Mesendoderm (in vitro differentiated cells): Measurements from ENCODE around the gene S100P.

ENCODE experiments used
- DNase-seq: peaks from one replicate; pipeline ENCODE4 v3.0.0; 2013
- H2AK5ac ChIP-seq: 2 replicates; pipeline ENCODE4 v1.6.1; 2013; ENCODE audit warnings: low read length, inconsistent platforms
- H2BK120ac ChIP-seq: 2 replicates; pipeline ENCODE4 v1.6.1; 2013; ENCODE audit warnings: low read depth, mild to moderate bottlenecking, low read length, moderate library complexity, mixed read lengths
- H2BK15ac ChIP-seq: replicated peaks from 2 replicates; pipeline ENCODE4 v1.6.1; 2013; ENCODE audit warnings: low read depth, mild to moderate bottlenecking, moderate library complexity
- H2BK5ac ChIP-seq: 2 replicates; pipeline ENCODE4 v1.6.1; 2013; ENCODE audit warnings: low read length, inconsistent platforms
- H3K18ac ChIP-seq: 2 replicates; pipeline ENCODE4 v1.6.1; 2013; ENCODE audit warnings: mild to moderate bottlenecking, low read length, mixed read lengths
- H3K23ac ChIP-seq: one replicate; pipeline ENCODE4 v1.6.1; 2013; ENCODE audit warnings: low read length
- H3K27ac ChIP-seq: 2 replicates; pipeline ENCODE4 v1.5.1; 2013; ENCODE audit warnings: low read depth, mild to moderate bottlenecking, inconsistent platforms, low read length, moderate library complexity
- H3K27me3 ChIP-seq: 2 replicates; pipeline ENCODE4 v1.6.1; 2013; ENCODE audit warnings: low read length, control low read depth, mild to moderate bottlenecking, inconsistent platforms; ENCODE audit not compliant: insufficient read depth, poor library complexity
- H3K36me3 ChIP-seq: 2 replicates; pipeline ENCODE4 v1.6.1; 2013; ENCODE audit warnings: low read length, inconsistent platforms; ENCODE audit not compliant: control insufficient read depth, insufficient read depth
- H3K4ac ChIP-seq: one replicate; pipeline ENCODE4 v1.6.1; 2013; ENCODE audit warnings: low read depth, mild to moderate bottlenecking, low read length, moderate library complexity
- H3K4me1 ChIP-seq: 2 replicates; pipeline ENCODE4 v1.6.1; 2013; ENCODE audit warnings: low read depth, low read length, inconsistent platforms; ENCODE audit not compliant: control insufficient read depth
- H3K4me2 ChIP-seq: 2 replicates; pipeline ENCODE4 v1.6.1; 2013; ENCODE audit warnings: low read length
- H3K4me3 ChIP-seq: 2 replicates; pipeline ENCODE4 v1.5.1; 2013; ENCODE audit warnings: mild to moderate bottlenecking, low read length
- H3K56ac ChIP-seq: one replicate; pipeline ENCODE4 v1.6.1; 2013; ENCODE audit warnings: low read length
- H3K79me1 ChIP-seq: 2 replicates; pipeline ENCODE4 v1.6.1; 2013; ENCODE audit warnings: low read length, inconsistent platforms
- H3K79me2 ChIP-seq: 2 replicates; pipeline ENCODE4 v1.6.1; 2013; ENCODE audit warnings: mild to moderate bottlenecking, low read length; ENCODE audit not compliant: control insufficient read depth, insufficient read depth
- H3K9ac ChIP-seq: 2 replicates; pipeline ENCODE4 v1.6.1; 2013; ENCODE audit warnings: low read length, inconsistent platforms
- H4K5ac ChIP-seq: one replicate; pipeline ENCODE4 v1.6.1; 2013; ENCODE audit warnings: low read length
- H4K8ac ChIP-seq: one replicate; pipeline ENCODE4 v1.6.1; 2013; ENCODE audit warnings: low read depth, mild to moderate bottlenecking, control low read depth, low read length, moderate library complexity
- WGBS: extraction: QIAGEN DNeasy Blood & Tissue Kit; methylation state at CpG from one replicate; pipeline ENCODE4 v1.1.7; 2013; ENCODE audit warnings: low lambda C conversion rate, missing lambda C conversion rate; ENCODE audit not compliant: insufficient coverage; ENCODE audit errors: extremely low coverage; 5-methylcytosine and 5-hydroxymethylcytosine counted together

The S100P gene

DNA sequence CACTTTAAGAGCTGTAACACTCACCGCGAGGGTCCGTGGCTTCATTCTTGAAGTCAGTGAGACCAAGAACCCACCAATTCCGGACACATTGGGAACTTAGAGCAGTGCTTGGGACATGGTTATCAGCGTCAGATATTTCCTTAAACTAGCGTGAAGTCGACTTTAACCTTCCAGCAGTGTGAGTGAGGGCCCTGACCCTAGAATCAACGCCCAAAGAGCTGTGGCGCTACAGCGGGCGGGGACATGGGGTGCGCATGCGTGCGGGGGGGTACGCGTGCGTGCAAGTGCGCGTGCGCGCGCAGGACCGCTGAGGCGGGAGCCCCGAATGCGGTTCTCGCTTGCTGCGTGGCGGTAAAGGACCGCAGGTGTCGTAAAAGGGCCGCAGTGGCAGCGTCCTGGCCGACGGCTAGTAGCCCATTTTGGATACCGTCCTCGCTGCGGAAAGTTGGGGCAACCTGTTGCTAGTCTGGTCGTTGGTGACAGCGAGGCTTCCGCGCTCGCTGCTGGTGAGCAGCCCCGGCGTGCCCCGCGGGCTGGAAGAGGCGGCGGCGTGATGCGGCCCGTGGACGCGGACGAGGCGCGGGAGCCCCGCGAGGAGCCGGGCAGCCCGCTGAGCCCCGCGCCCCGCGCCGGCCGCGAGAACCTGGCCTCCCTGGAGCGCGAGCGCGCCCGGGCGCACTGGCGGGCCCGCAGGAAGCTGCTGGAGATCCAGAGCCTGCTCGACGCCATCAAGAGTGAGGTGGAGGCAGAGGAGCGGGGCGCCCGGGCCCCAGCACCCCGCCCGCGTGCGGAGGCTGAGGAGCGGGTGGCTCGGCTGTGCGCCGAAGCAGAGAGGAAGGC, 19.8 kb upstream of the S100P start:
- no peak overlapping the region for H4K5ac ChIP-seq
- H3K23ac ChIP-seq, result no peak overlapping the region
- peak overlapping the region; percentile 58 for H3K4ac ChIP-seq
- H3K56ac ChIP-seq, result peak overlapping the region; percentile 86
- H3K9ac ChIP-seq, result peak overlapping the region; percentile 75
- H3K36me3 ChIP-seq, result peaks cover 3% of the 10 kb centered on the region
- no peak overlapping the region for H2AK5ac ChIP-seq
- H4K8ac ChIP-seq, result no peak overlapping the region
- WGBS, result no CpG with 5 or more reads among the region's 89 CpGs
- H2BK5ac ChIP-seq, result no peak overlapping the region
- DNase-seq, result peak; percentile 97
- H3K4me2 ChIP-seq, result peak overlapping the region; percentile 44
- no peak overlapping the region for H2BK120ac ChIP-seq
- no peak overlapping the region for H2BK15ac ChIP-seq
- peak overlapping the region; percentile 47 for H3K27ac ChIP-seq
- H3K18ac ChIP-seq, result peak overlapping the region; percentile 81
- H3K79me1 ChIP-seq, result peaks cover 22% of the 10 kb centered on the region
- H3K27me3 ChIP-seq, result no peaks in the 10 kb centered on the region
- peaks cover 17% of the 10 kb centered on the region for H3K79me2 ChIP-seq
- H3K4me3 ChIP-seq, result peak overlapping the region; percentile 67
- peaks cover 4% of the 10 kb centered on the region for H3K4me1 ChIP-seq

DNA sequence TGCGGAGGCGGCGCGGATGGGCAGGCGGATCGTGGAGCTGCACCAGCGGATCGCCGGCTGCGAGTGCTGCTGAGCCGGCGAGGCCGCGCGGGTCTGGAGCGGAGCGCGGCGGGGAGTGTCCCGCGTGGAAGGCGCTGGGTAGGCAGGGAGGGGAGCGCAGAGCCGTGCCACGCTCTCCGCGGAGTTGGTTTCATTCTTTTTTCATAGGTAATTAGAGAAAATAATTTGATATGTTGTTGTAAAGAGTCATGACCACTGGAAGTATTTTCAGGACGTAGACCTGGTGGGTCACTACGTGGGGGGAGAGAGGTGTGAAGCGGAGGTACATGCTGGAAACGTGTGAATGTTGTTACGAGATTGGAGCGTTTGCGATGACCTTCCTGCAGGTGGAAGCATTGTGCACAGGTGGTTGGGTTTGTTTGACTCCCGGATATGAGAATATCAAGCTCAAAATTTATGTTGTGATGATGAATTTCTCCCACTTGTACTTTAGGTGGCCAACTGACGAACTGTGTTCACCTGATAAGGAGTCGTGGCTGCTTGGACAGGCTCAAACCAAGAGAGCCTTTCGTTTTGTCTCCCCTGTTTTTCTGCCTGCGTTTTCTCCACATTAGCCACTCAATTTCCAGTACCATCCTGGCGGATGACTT, 19.1 kb upstream of the S100P start:
- no peak overlapping the region for H2BK5ac ChIP-seq
- peak; percentile 71 for DNase-seq
- peak overlapping the region; percentile 67 for H3K4me3 ChIP-seq
- H3K79me1 ChIP-seq, result peaks cover 22% of the 10 kb centered on the region
- WGBS, result no CpG with 5 or more reads among the region's 40 CpGs
- H3K36me3 ChIP-seq, result peaks cover 3% of the 10 kb centered on the region
- H2BK120ac ChIP-seq, result no peak overlapping the region
- H3K27ac ChIP-seq, result peak overlapping the region; percentile 47
- H3K56ac ChIP-seq, result peak overlapping the region; percentile 86
- peaks cover 4% of the 10 kb centered on the region for H3K4me1 ChIP-seq
- H2AK5ac ChIP-seq, result no peak overlapping the region
- no peaks in the 10 kb centered on the region for H3K27me3 ChIP-seq
- peak overlapping the region; percentile 75 for H3K9ac ChIP-seq
- no peak overlapping the region for H2BK15ac ChIP-seq
- H3K23ac ChIP-seq, result no peak overlapping the region
- H3K4me2 ChIP-seq, result peak overlapping the region; percentile 44
- H3K18ac ChIP-seq, result peak overlapping the region; percentile 81
- no peak overlapping the region for H4K5ac ChIP-seq
- peak overlapping the region; percentile 58 for H3K4ac ChIP-seq
- H3K79me2 ChIP-seq, result peaks cover 17% of the 10 kb centered on the region
- no peak overlapping the region for H4K8ac ChIP-seq

DNA sequence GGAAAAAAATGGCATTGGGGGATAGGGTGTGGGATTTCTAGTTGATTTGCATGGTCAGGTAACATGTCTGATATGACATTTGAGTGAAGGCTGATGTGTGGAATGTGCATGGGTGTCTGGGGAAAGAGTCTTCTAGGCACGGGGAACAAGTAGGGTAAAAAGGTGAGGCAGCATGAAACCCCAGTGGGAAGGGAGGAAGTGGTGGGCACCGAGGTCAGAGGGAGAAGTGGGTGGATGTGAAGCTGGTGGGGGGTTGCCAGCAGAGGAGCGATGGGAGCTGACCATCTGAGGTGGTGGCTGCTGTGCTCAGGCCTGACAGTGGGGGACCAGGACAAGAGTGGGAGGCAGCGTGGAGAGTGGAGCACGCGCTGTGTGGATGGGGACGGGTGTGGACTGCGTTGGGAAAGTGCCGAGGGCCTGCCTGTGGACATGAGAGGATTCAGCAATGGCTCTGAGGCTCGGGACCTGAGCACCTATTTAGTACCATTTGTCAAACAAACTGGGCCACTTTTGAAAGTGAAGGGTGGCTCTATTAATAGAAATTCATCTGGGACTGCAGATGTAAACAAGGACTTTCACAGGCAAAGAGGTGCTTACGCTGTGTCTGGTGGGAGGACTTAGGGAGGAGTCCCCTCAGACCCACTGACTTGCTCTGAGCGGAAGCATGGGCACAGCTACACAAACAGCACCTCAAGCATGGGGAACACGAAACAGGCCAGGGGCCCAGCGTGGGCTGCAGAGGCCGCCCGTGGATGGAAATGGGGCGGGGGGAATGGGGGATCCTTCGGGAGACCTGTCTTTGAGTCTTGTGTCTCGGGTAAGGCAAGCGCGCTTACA, 16.7 kb upstream of the S100P start:
- no peak overlapping the region for H2BK15ac ChIP-seq
- peak overlapping the region; percentile 34 for H3K56ac ChIP-seq
- H3K4me1 ChIP-seq, result peaks cover 4% of the 10 kb centered on the region
- DNase-seq, result no peak
- peaks cover 3% of the 10 kb centered on the region for H3K36me3 ChIP-seq
- H3K79me1 ChIP-seq, result peaks cover 22% of the 10 kb centered on the region
- H3K23ac ChIP-seq, result no peak overlapping the region
- H2BK5ac ChIP-seq, result no peak overlapping the region
- peaks cover 17% of the 10 kb centered on the region for H3K79me2 ChIP-seq
- H3K27me3 ChIP-seq, result no peaks in the 10 kb centered on the region
- no peak overlapping the region for H3K27ac ChIP-seq
- no peak overlapping the region for H3K4me3 ChIP-seq
- no CpG with 5 or more reads among the region's 21 CpGs for WGBS
- no peak overlapping the region for H3K18ac ChIP-seq
- H4K8ac ChIP-seq, result no peak overlapping the region
- no peak overlapping the region for H2AK5ac ChIP-seq
- no peak overlapping the region for H2BK120ac ChIP-seq
- no peak overlapping the region for H3K4me2 ChIP-seq
- H3K4ac ChIP-seq, result no peak overlapping the region
- no peak overlapping the region for H4K5ac ChIP-seq
- no peak overlapping the region for H3K9ac ChIP-seq

DNA sequence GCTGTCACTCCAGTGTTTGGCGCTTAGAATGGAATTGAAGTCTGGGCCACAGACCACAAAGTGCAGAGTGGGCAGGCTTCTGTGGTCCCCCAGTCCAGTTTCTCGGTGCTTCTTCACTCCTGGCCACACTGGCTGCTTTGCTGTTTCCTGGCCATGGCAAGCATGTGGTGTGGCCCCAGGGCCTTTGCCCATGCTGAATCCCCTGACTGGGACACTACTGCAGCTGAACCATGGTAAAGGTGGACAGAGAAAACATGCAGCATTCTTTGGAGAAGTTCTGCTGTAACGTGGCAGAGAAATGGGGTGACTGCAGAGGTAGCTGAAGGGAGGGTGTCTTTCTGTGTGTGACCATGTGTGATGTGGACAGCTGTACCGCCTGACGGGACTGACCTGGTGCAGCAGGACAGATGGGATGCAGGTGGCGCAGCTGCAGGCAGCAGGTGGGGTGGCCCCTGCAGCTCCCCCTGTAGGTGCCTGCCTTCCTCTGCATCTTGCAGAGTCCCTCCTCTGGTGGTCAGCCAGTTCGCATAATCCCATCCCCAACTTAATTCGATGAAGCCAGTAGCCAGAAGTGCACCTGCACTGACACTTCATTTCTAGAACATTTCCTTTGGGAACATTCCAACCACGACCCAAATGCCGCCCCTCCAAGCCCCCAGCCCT, 13.2 kb upstream of the S100P start:
- peaks cover 11% of the 10 kb centered on the region for H3K79me2 ChIP-seq
- H3K4ac ChIP-seq, result no peak overlapping the region
- no peaks in the 10 kb centered on the region for H3K27me3 ChIP-seq
- no peak overlapping the region for H2AK5ac ChIP-seq
- peaks cover 13% of the 10 kb centered on the region for H3K79me1 ChIP-seq
- no peak overlapping the region for H3K23ac ChIP-seq
- no CpG with 5 or more reads among the region's 10 CpGs for WGBS
- no peak overlapping the region for H3K27ac ChIP-seq
- H3K4me2 ChIP-seq, result no peak overlapping the region
- H2BK5ac ChIP-seq, result no peak overlapping the region
- no peak overlapping the region for H3K56ac ChIP-seq
- H3K9ac ChIP-seq, result no peak overlapping the region
- H4K5ac ChIP-seq, result no peak overlapping the region
- H3K4me3 ChIP-seq, result no peak overlapping the region
- H3K36me3 ChIP-seq, result peaks cover 3% of the 10 kb centered on the region
- peak; percentile 57 for DNase-seq
- H3K4me1 ChIP-seq, result no peaks in the 10 kb centered on the region
- H4K8ac ChIP-seq, result no peak overlapping the region
- H3K18ac ChIP-seq, result no peak overlapping the region
- H2BK15ac ChIP-seq, result no peak overlapping the region
- no peak overlapping the region for H2BK120ac ChIP-seq

DNA sequence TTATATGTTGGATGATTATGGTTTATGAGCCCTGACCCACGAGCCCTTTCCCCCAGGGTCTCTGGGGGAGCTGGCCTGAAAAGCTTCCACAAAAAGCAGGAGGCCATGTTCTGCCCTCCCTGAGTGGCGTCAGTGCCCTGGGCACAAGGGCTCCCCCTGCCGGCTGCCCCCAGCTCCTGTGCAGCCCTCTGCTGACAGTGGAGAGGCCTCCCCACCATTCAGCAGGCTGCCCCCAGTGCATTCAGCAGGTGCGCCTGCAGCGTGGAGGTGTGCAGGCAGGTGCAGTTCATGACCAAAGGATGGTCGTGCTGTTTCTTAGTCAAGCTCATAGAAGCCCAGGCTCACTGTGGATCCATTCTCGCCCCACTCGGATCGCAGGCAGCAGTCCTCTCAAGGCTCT, 12.5 kb upstream of the S100P start:
- no peak overlapping the region for H3K4ac ChIP-seq
- H4K8ac ChIP-seq, result no peak overlapping the region
- no peak overlapping the region for H3K56ac ChIP-seq
- H2BK15ac ChIP-seq, result no peak overlapping the region
- no peak overlapping the region for H3K4me2 ChIP-seq
- no peak for DNase-seq
- H3K79me2 ChIP-seq, result peaks cover 5% of the 10 kb centered on the region
- no peak overlapping the region for H3K9ac ChIP-seq
- H3K18ac ChIP-seq, result no peak overlapping the region
- H3K4me3 ChIP-seq, result no peak overlapping the region
- H3K36me3 ChIP-seq, result peaks cover under 1% of the 10 kb centered on the region
- H2AK5ac ChIP-seq, result no peak overlapping the region
- no peak overlapping the region for H2BK120ac ChIP-seq
- H3K23ac ChIP-seq, result no peak overlapping the region
- no peak overlapping the region for H4K5ac ChIP-seq
- H3K4me1 ChIP-seq, result no peaks in the 10 kb centered on the region
- H3K27me3 ChIP-seq, result no peaks in the 10 kb centered on the region
- no peak overlapping the region for H3K27ac ChIP-seq
- H2BK5ac ChIP-seq, result no peak overlapping the region
- WGBS, result no CpG with 5 or more reads among the region's 9 CpGs
- peaks cover 7% of the 10 kb centered on the region for H3K79me1 ChIP-seq
